Measurements from ENCODE around the gene MLXIPL. TPM values are rescaled to one million over a fixed set of nuclear protein-coding genes. Genes with fewer than 3 reads are reported as not detected.
"Not testable (repeated sequence)": the region's sequence is repeated elsewhere in the genome, so short reads cannot be mapped to it uniquely, and the experiment has no call there.

MLXIPL gene
- total RNA-seq, 1 donor from 2014 or later, result not detected

- intact Hi-C loops (cut with micrococcal nuclease), result no loop called here
Observed at GRCh38 chr7:73585196-73585595, 39.1 kb downstream of the MLXIPL start.

GRCh38 chr7:73582664-73583202 is 41.6 kb downstream of the MLXIPL start:
- intact Hi-C loops (cut with micrococcal nuclease), result no loop called here

GRCh38 chr7:73581006-73581405 is 43.3 kb downstream of the MLXIPL start:
- intact Hi-C loops (cut with micrococcal nuclease), result not testable (repeated sequence)

GRCh38 chr7:73578342-73579128 is 45.8 kb downstream of the MLXIPL start, which contains the start of gene TBL2:
TSS of gene TBL2 (minus strand) at chr7:73578579. CDS start at chr7:73578549, 30 bp downstream.
- intact Hi-C loops (cut with micrococcal nuclease), result loop anchor here (1.0 to 10.0 kb wide), 16 partner anchors 9 to 1076 kb away; partner anchors contain the start of genes ABHD11, BAZ1B, BCL7B and BUD23

GRCh38 chr7:73577627-73578341 is 46.5 kb downstream of the MLXIPL start:
- intact Hi-C loops (cut with micrococcal nuclease), result loop anchor here (1.0 to 10.0 kb wide), 16 partner anchors 10 to 1077 kb away; partner anchors contain the start of genes ABHD11, BAZ1B, BCL7B and BUD23

- intact Hi-C loops (cut with micrococcal nuclease), result loop anchor here (10.0 kb wide), 1 partner anchor 1081 kb away; the partner anchor contains the start of gene GTF2I
Observed at GRCh38 chr7:73573791-73574190, 50.5 kb downstream of the MLXIPL start.

GRCh38 chr7:73573276-73573675 is 51.0 kb downstream of the MLXIPL start:
- intact Hi-C loops (cut with micrococcal nuclease), result loop anchor here (10.0 kb wide), 1 partner anchor 1082 kb away; the partner anchor contains the start of gene GTF2I

- intact Hi-C loops (cut with micrococcal nuclease), result loop anchor here (10.0 kb wide), 1 partner anchor 1082 kb away; the partner anchor contains the start of gene GTF2I
Observed at GRCh38 chr7:73572767-73573186, 51.5 kb downstream of the MLXIPL start.

- intact Hi-C loops (cut with micrococcal nuclease), result loop anchor here (10.0 kb wide), 1 partner anchor 1084 kb away; the partner anchor contains the start of gene GTF2I
Observed at GRCh38 chr7:73570977-73571376, 53.3 kb downstream of the MLXIPL start.

GRCh38 chr7:73570521-73570920 is 53.8 kb downstream of the MLXIPL start:
- intact Hi-C loops (cut with micrococcal nuclease), result loop anchor here (10.0 kb wide), 1 partner anchor 1084 kb away; the partner anchor contains the start of gene GTF2I

GRCh38 chr7:73569042-73569608 is 55.2 kb downstream of the MLXIPL start:
- intact Hi-C loops (cut with micrococcal nuclease), result no loop called here

- intact Hi-C loops (cut with micrococcal nuclease), result no loop called here
Observed at GRCh38 chr7:73567846-73568685, 56.3 kb downstream of the MLXIPL start.

- intact Hi-C loops (cut with micrococcal nuclease), result no loop called here
Observed at GRCh38 chr7:73567140-73567539, 57.2 kb downstream of the MLXIPL start.

- intact Hi-C loops (cut with micrococcal nuclease), result loop anchor here (1.0 kb wide), 2 partner anchors 9 to 12 kb away; partner anchors contain the start of genes BCL7B and TBL2
Observed at GRCh38 chr7:73566431-73566830, 57.9 kb downstream of the MLXIPL start.

- intact Hi-C loops (cut with micrococcal nuclease), result loop anchor here (1.0 kb wide), 2 partner anchors 9 to 12 kb away; partner anchors contain the start of genes BCL7B and TBL2
Observed at GRCh38 chr7:73565675-73566340, 58.5 kb downstream of the MLXIPL start.

- intact Hi-C loops (cut with micrococcal nuclease), result no loop called here
Observed at GRCh38 chr7:73560109-73560835, 64.0 kb downstream of the MLXIPL start.

- intact Hi-C loops (cut with micrococcal nuclease), result loop anchor here (1.0 kb wide), 8 partner anchors 9 to 729 kb away; partner anchors contain the start of genes ABHD11, BAZ1B, BUD23 and DNAJC30
Observed at GRCh38 chr7:73557397-73558257, 66.7 kb downstream of the MLXIPL start, which contains the start of gene BCL7B. TSS of gene BCL7B (minus strand) at chr7:73557690. CDS start at chr7:73557578, 112 bp downstream.

- intact Hi-C loops (cut with micrococcal nuclease), result loop anchor here (1.0 kb wide), 8 partner anchors 9 to 729 kb away; partner anchors contain the start of genes ABHD11, BAZ1B, BUD23 and DNAJC30
Observed at GRCh38 chr7:73557108-73557396, 67.3 kb downstream of the MLXIPL start.

Data from T-helper 1 cell treated with Interleukin-12 subunit alpha and Interleukin-12 subunit beta and Interleukin-4 antibody, amounts not matched to agents 30 ng/mL and 1 ng/mL, for 36 hours (primary cell).